B cell (primary cell): ENCODE results near the gene FTO. TPM values are rescaled to one million over a fixed set of nuclear protein-coding genes. Genes with fewer than 3 reads are reported as not detected.

Source experiments
- ATAC-seq: fragments of 200-7000 bp; cut with Tn5 transposase; one replicate; pipeline ENCODE4 v1.10.0; 2021; ENCODE audit warnings: low read depth, mild to moderate bottlenecking, moderate number of reproducible peaks, moderate library complexity
- CTCF ChIA-PET: fragments of 350-600 bp; sonication (Branson Sonifier 250); formaldehyde crosslinking; loops from one replicate; lab custom pipeline; 2021; ENCODE audit warnings: antibody characterized with exemption, inconsistent platforms; lab: Charles Lee
- POLR2A ChIA-PET: fragments of 350-600 bp; sonication (Branson Sonifier 250); formaldehyde crosslinking; loops from one replicate; lab custom pipeline; 2021; ENCODE audit warnings: antibody characterized with exemption; lab: Charles Lee
- DNase-seq: peaks from one replicate; pipeline ENCODE4 v3.0.0; 2013
- H2AFZ ChIP-seq: 2 replicates; pipeline ENCODE4 v1.6.1; 2012; ENCODE audit warnings: mild to moderate bottlenecking, low read depth, low read length; ENCODE audit not compliant: insufficient read depth, poor library complexity, severe bottlenecking
- H3K27ac ChIP-seq, 2 donors: 1 replicate in 1 of 2; 2 replicates in 1 of 2; pipeline ENCODE4 v1.5.1; 2012 to 2013; ENCODE audit warnings: low read length in 2 of 2, mild to moderate bottlenecking in 2 of 2, moderate library complexity in 1 of 2
- H3K27me3 ChIP-seq, 4 experiments: fragments of 200-600 bp in 1 of 4; sonication (generic) in 1 of 4; replicated peaks in 1 of 4; 1 replicate in 2 of 4; 2 replicates in 2 of 4; pipeline versions ENCODE4 v1.6.1 to v1.7.0; 2013 to 2016; ENCODE audit warnings: low read length in 3 of 4, mild to moderate bottlenecking in 2 of 4, mixed read lengths in 1 of 4, moderate library complexity in 1 of 4; ENCODE audit not compliant: insufficient read depth in 4 of 4, control insufficient read depth in 3 of 4; ENCODE audit errors: control extremely low read depth in 1 of 4
- H3K36me3 ChIP-seq, 2 experiments: replicated peaks in 1 of 2; 1 replicate in 1 of 2; 2 replicates in 1 of 2; pipeline versions ENCODE4 v1.6.1 to v1.7.1; 2013; ENCODE audit warnings: low read length in 1 of 2; ENCODE audit not compliant: insufficient read depth in 2 of 2, control insufficient read depth in 1 of 2; ENCODE audit errors: control extremely low read depth in 1 of 2, extremely low read depth in 1 of 2
- H3K4me1 ChIP-seq, 2 donors: fragments of 200-600 bp in 1 of 2; sonication (generic) in 1 of 2; 1 replicate in 1 of 2; 2 replicates in 1 of 2; pipeline versions ENCODE4 v1.5.1 to v1.6.1; 2013 to 2017; ENCODE audit warnings: low read length in 2 of 2; ENCODE audit not compliant: control insufficient read depth in 2 of 2, insufficient read depth in 2 of 2
- H3K4me2 ChIP-seq: replicated peaks from 2 replicates; pipeline ENCODE3; 2012; ENCODE audit warnings: mild to moderate bottlenecking, low read depth, low read length; ENCODE audit not compliant: poor library complexity, severe bottlenecking
- H3K4me3 ChIP-seq, 5 experiments: fragments of 200-600 bp in 1 of 5; sonication (generic) in 1 of 5; 1 replicate in 3 of 5; 2 replicates in 2 of 5; pipeline versions ENCODE4 v1.5.1 to v1.7.0; 2011 to 2016; ENCODE audit warnings: low read length in 4 of 5, mild to moderate bottlenecking in 4 of 5, low read depth in 2 of 5, control low read depth in 1 of 5, moderate library complexity in 1 of 5; ENCODE audit not compliant: insufficient read depth in 1 of 5; ENCODE audit errors: control extremely low read depth in 1 of 5, extremely low read depth in 1 of 5
- H3K79me2 ChIP-seq: fragments of 200-600 bp; sonication (generic); one replicate; pipeline ENCODE4 v1.6.0; 2016; ENCODE audit warnings: low read length; ENCODE audit not compliant: control insufficient read depth, insufficient read depth
- H3K9ac ChIP-seq: fragments of 200-600 bp; sonication (generic); 2 replicates; pipeline ENCODE4 v1.6.1; 2017; ENCODE audit warnings: mild to moderate bottlenecking, low read length, moderate library complexity
- H3K9me3 ChIP-seq, 3 donors: one replicate each; pipeline versions ENCODE4 v1.6.1 to v1.7.1; 2013; ENCODE audit warnings: low read length in 2 of 3; ENCODE audit not compliant: control insufficient read depth in 2 of 3, insufficient read depth in 1 of 3; ENCODE audit errors: control extremely low read depth in 1 of 3
- H4K20me1 ChIP-seq: 2 replicates; pipeline ENCODE4 v1.6.0; 2012; ENCODE audit warnings: mild to moderate bottlenecking, low read length; ENCODE audit not compliant: insufficient read depth, control insufficient read depth, poor library complexity, severe bottlenecking
- H3K27ac Mint-ChIP-seq: one replicate; pipeline ENCODE4 v1.8.0; 2021; ENCODE audit warnings: mixed read lengths
- H3K27me3 Mint-ChIP-seq: one replicate; pipeline ENCODE4 v1.8.0; 2021; ENCODE audit warnings: mixed read lengths
- H3K4me1 Mint-ChIP-seq: one replicate; pipeline ENCODE4 v1.8.0; 2021; ENCODE audit warnings: mixed read lengths
- H3K4me3 Mint-ChIP-seq: one replicate; pipeline ENCODE4 v1.8.0; 2021; ENCODE audit warnings: mixed read lengths
- H3K9me3 Mint-ChIP-seq: one replicate; pipeline ENCODE4 v1.8.0; 2022; ENCODE audit warnings: mixed read lengths; ENCODE audit not compliant: insufficient read depth
- CTCF ChIP-seq: fragments of 200-600 bp; IDR thresholded peaks from one replicate; pipeline ENCODE4 v1.8.0; 2022; ENCODE audit warnings: antibody characterized with exemption, mild to moderate bottlenecking
- EZH2 ChIP-seq: IDR thresholded peaks from 2 replicates; pipeline ENCODE4 v1.6.1; 2012; ENCODE audit warnings: borderline replicate concordance, low read depth, mild to moderate bottlenecking, moderate library complexity, low read length; ENCODE audit not compliant: insufficient read depth, poor library complexity, severe bottlenecking
- WGBS: methylation state at CpG from one replicate; pipeline ENCODE4 v1.1.5; 2013; ENCODE audit warnings: missing lambda C conversion rate; ENCODE audit not compliant: insufficient coverage; 5-methylcytosine and 5-hydroxymethylcytosine counted together
- intact Hi-C: fragments of 100-400 bp; cut with micrococcal nuclease; formaldehyde crosslinking; loops from one replicate; pipeline ENCODE4 v1.10.0; 2022
- polyA plus RNA-seq: library from polyadenylated mRNA; depleted of rRNA; stranded (reverse); fragments of >200 nt; gene quantifications from 2 replicates; pipeline ENCODE4 v1.2.3, GENCODE V29; 2012
- total RNA-seq, 2 donors: library from RNA; stranded (reverse); fragments of 120-200 nt in 1 of 2; gene quantifications; 1 replicate in 1 of 2; 2 replicates in 1 of 2; pipeline versions ENCODE4 v1.2.3 to v1.2.4, GENCODE V29; 2013 to 2022

FTO gene
- total and polyA plus RNA-seq, 2 donors (not counting 1 experiment from before 2014, with no cell fraction given), result 26.5 to 68.5 TPM

- no peaks in the 10 kb centered on the region for H4K20me1 ChIP-seq
- H3K27ac Mint-ChIP-seq, result no peak overlapping the region
Measured at GRCh38 chr16:53924331-53925106, 220.6 kb downstream of the FTO start.

More at GRCh38 chr16:53924331-53925106, 220.6 kb downstream of the FTO start:
- WGBS, result 96% methylated on average over 7 of the region's 8 CpGs
- Histone ChIP-seq H3K27me3 (no peaks in the 10 kb centered on the region), H3K9me3 (no peaks in the 10 kb centered on the region), H3K27ac (no peak overlapping the region), H3K36me3 (no peaks in the 10 kb centered on the region), H2AFZ (no peak overlapping the region), H3K4me1 (no peaks in the 10 kb centered on the region), H3K79me2 (no peaks in the 10 kb centered on the region), H3K4me2 (no peak overlapping the region), H3K9ac (no peak overlapping the region), H3K4me3 (no peak overlapping the region)
- ATAC-seq (no peak), DNase-seq (no peak)
- H3K4me3 Mint-ChIP-seq, result no peak overlapping the region
- no peaks in the 10 kb centered on the region for H3K4me1 Mint-ChIP-seq
- ChIA-PET CTCF (interaction anchor here (1.0 kb wide), 1 partner anchor 13 kb away, joined by 3 read pairs; no protein-coding TSS in a partner anchor), POLR2A (no interaction called here)
- no peaks in the 10 kb centered on the region for H3K9me3 Mint-ChIP-seq
- H3K27me3 Mint-ChIP-seq, result no peaks in the 10 kb centered on the region
- TF ChIP-seq CTCF (no peak), EZH2 (no peak)
- intact Hi-C loops, result no loop called here
